Motor neuron (in vitro differentiated cells): Measurements from ENCODE around the gene GIPC3. TPM values are rescaled to one million over a fixed set of nuclear protein-coding genes. Genes with fewer than 3 reads are reported as not detected.

Experiments used
- ATAC-seq, 8 experiments: fragments of 200-7000 bp; cut with Tn5 transposase; replicated peaks in 6 of 8; 2 replicates each; pipeline ENCODE4 v1.8.0; 2021; ENCODE audit warnings: mild to moderate bottlenecking in 8 of 8, moderate library complexity in 8 of 8
- H3K27ac ChIP-seq, 2 donors: fragments of 250-450 bp; sonication (Bioruptor Pico); 2 replicates each; pipeline ENCODE4 v1.9.0; 2021; ENCODE audit warnings: antibody characterized with exemption in 2 of 2, mild to moderate bottlenecking in 2 of 2, moderate library complexity in 1 of 2
- H3K4me1 ChIP-seq, 2 donors: fragments of 250-450 bp; sonication (Bioruptor Pico); replicated peaks in 1 of 2; 2 replicates each; pipeline ENCODE4 v1.6.1; 2021; ENCODE audit warnings: antibody characterized with exemption in 2 of 2, mild to moderate bottlenecking in 2 of 2, moderate library complexity in 1 of 2
- H3K4me3 ChIP-seq, 5 donors: fragments of 250-450 bp; sonication (Bioruptor Pico); 2 replicates each; pipeline ENCODE4 v1.9.0; 2021; ENCODE audit warnings: antibody characterized with exemption in 5 of 5, mild to moderate bottlenecking in 5 of 5, moderate library complexity in 4 of 5
- WGBS, 10 experiments: fragments of 450-650 bp; shearing (Covaris generic); methylation state at CpG; one replicate each; pipeline ENCODE4 v1.0.0; 2022; 5-methylcytosine and 5-hydroxymethylcytosine counted together
- in situ Hi-C, 9 experiments: fragments of 400-800 bp; cut with MboI; loops; one replicate each; pipeline ENCODE4 v1.15.0; 2021; ENCODE audit warnings: low sequenced_read_pairs in 9 of 9, low pct_unique_long_range_greater_than_20kb in 2 of 9; ENCODE audit not compliant: unreplicated experiment in 9 of 9
- total RNA-seq, 8 experiments: library from RNA; unstranded; fragments of 300-600 nt; gene quantifications; 2 replicates each; pipeline versions ENCODE4 v1.2.3 to v1.2.4, GENCODE V29; 2022

Gene GIPC3
- under 1 TPM in 7 of 8 experiments, not detected in 1; 0.05 to 0.84 (median 0.14) TPM for total RNA-seq

DNA sequence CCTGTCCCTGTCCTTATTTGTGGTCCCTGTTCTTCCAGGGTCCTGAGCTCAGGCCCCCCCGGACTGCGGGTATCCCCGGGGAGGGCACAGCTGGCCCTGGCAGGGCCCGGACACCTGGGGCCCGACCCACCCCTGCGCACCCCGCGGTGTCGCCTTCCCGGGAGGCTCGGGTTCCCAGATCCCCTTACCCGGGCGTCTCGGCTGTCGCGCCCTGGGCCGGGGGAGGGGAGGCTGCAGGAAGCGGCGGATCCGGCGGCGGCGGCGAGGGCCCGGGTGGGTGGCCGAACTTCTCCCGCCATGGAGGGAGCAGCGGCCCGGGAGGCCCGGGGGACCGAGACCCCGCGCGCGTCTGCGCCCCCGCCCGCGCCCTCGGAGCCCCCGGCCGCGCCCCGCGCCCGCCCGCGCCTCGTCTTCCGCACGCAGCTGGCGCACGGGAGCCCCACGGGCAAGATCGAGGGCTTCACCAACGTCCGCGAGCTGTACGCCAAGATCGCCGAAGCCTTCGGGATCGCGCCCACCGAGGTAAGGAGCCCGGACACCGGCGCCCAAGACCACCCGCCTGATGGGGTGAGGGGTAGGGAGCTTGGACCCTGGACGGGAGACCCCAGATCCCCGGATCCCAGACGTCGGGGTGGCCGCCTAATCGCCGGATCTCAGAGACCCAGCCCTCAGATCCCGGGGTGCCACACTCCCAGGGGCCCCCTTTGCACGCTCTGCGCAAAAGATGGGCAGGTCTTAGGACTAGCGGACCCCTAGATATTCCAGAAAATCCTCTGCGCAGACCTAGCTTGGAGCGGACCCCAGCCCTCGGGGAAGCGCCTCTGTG lies at the start of gene GIPC3:
Gene GIPC3 (plus strand): TSS at position 178 of the 826 bp plus-strand sequence. CDS start 120 bp downstream, at position 298.
- WGBS, 10 experiments = 0 to 24% methylated on average over 1 to 5 of the region's 84 CpGs; no CpG with 5 or more reads in 8 of the 10 experiments
- Histone ChIP-seq H3K4me1 (peaks cover 0 to 1% of the 10 kb centered on the region in 2 donors), H3K27ac (no peak within 1 kb of the TSS), H3K4me3 (no peak within 1 kb of the TSS)
- peak in 2 of 8 experiments; percentile 3 to 16 for ATAC-seq
- in situ Hi-C loops = no loop called here

GRCh38 chr19:3535563-3535965 lies 49.7 kb upstream of the GIPC3 start:
- 94 to 100% methylated on average over 3 to 7 of the region's 14 CpGs; no CpG with 5 or more reads in 8 of the 10 experiments for WGBS, 10 experiments
- no peak overlapping the region for H3K4me3 ChIP-seq
- H3K4me1 ChIP-seq = peaks cover 0 to 11% of the 10 kb centered on the region in 2 donors
- H3K27ac ChIP-seq = no peak overlapping the region
- in situ Hi-C loops = no loop called here
- ATAC-seq = no peak

GRCh38 chr19:3535981-3536380 lies 49.3 kb upstream of the GIPC3 start:
- in situ Hi-C loops = no loop called here
- WGBS, 10 experiments = 93 to 100% methylated on average over 2 to 3 of the region's 10 CpGs; no CpG with 5 or more reads in 8 of the 10 experiments
- no peak for ATAC-seq
- Histone ChIP-seq H3K4me3 (no peak overlapping the region), H3K27ac (no peak overlapping the region), H3K4me1 (peaks cover 0 to 11% of the 10 kb centered on the region in 2 donors)

- Histone ChIP-seq H3K27ac (no peak overlapping the region), H3K4me3 (no peak overlapping the region), H3K4me1 (peaks cover 0 to 11% of the 10 kb centered on the region in 2 donors)
- peak in 4 of 8 experiments; percentile 4 to 82 (median 20) for ATAC-seq
- 80 to 100% (median 83%) methylated on average over 1 to 3 of the region's 27 CpGs; no CpG with 5 or more reads in 6 of the 10 experiments for WGBS, 10 experiments
- in situ Hi-C loops = no loop called here
Measured at GRCh38 chr19:3536429-3537100, 48.7 kb upstream of the GIPC3 start.

- peak in 2 of 8 experiments; percentile 3 to 6 for ATAC-seq
- in situ Hi-C loops = no loop called here
- peak overlapping the region in 1 of 2 donors; percentile 42 for H3K27ac ChIP-seq
- WGBS, 10 experiments = 75 to 80% methylated on average over 2 of the region's 13 CpGs; no CpG with 5 or more reads in 8 of the 10 experiments
- no peak overlapping the region for H3K4me3 ChIP-seq
- peaks cover 0 to 11% of the 10 kb centered on the region in 2 donors for H3K4me1 ChIP-seq
Measured at GRCh38 chr19:3537101-3537437, 48.2 kb upstream of the GIPC3 start.

DNA sequence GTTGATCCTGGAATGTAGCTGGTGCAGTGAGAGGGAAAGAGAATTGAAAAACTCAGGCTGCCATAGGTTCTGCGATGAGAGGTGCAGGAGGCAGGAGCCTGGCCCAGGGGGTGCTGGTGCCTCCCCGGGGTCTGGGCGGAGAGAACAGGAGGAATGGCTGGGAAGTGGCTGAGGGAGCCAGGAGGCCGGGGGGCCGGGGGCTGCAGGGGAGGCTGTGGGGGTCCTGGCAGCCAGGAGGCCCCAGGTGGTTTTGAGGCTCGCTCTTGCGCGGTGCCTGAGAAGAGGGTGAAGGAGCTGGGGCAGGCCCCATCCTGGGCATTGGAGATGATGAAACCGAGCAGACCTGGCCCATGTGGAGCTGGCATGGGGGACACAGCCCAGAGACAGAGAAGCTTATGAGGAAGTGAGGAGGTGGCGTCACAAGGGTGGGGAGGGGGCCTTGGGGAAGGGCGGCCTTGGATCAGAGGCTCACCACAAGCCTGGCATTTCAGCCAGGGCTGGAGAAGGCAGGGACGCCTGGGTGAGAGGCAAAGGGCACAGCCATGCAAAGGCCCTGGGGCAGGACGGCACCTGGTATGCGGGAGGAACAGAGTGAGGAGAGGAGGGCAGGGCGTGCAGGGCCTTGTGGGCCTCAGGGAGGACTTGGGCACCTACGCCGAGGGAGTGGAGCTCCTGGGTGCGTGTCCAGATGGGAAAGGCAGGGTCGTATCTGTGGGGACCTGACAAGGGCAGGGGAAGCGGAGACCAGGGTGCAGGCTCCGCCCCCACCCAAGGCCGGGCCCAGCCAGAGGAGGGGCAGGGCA lies 47.6 kb upstream of the GIPC3 start:
- Histone ChIP-seq H3K4me1 (peaks cover 0 to 11% of the 10 kb centered on the region in 2 donors), H3K27ac (peak overlapping the region in 1 of 2 donors; percentile 42), H3K4me3 (no peak overlapping the region)
- in situ Hi-C loops = no loop called here
- 79 to 93% (median 83%) methylated on average over 1 to 5 of the region's 22 CpGs; no CpG with 5 or more reads in 6 of the 10 experiments for WGBS, 10 experiments
- ATAC-seq = peak in 7 of 8 experiments; percentile 1 to 13 (median 6)

DNA sequence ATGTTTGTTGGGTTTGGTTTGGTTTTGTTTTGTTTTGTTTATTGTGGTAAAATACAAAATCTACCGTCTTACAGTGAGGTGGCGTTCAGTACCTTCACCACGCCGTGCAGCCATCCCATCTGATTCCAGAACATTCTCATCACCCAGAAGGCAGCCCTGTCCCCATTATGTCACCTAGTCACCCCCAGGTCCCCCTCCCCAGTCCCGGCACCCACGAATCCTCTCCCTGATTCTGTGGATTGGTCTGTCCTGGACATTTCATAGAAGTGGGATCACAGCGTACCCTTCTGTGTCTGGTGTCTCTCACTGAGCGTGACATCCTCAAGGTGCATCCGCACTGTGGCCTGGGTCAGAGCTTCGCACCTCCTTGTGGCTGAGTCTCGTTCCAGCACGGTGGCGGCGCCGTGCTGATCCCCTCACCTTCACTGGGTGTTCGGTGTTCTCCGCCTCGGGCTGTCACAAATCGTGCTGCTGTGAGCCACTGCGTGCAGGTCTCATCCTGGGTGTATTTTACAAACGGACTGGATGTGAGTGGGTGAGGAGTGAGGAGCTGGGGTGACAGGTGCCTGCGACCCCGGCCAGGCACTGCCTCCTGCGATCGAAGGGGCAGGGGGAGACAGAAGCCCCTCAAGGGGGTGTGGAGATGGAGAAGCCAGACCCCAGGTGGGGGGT lies 46.9 kb upstream of the GIPC3 start:
- peaks cover 0 to 11% of the 10 kb centered on the region in 2 donors for H3K4me1 ChIP-seq
- no peak overlapping the region for H3K4me3 ChIP-seq
- peak in 4 of 8 experiments; percentile 2 to 13 (median 6) for ATAC-seq
- in situ Hi-C loops = no loop called here
- peak overlapping the region in 1 of 2 donors; percentile 70 for H3K27ac ChIP-seq
- 80 to 96% (median 88%) methylated on average over 2 to 6 of the region's 25 CpGs; no CpG with 5 or more reads in 5 of the 10 experiments for WGBS, 10 experiments

DNA sequence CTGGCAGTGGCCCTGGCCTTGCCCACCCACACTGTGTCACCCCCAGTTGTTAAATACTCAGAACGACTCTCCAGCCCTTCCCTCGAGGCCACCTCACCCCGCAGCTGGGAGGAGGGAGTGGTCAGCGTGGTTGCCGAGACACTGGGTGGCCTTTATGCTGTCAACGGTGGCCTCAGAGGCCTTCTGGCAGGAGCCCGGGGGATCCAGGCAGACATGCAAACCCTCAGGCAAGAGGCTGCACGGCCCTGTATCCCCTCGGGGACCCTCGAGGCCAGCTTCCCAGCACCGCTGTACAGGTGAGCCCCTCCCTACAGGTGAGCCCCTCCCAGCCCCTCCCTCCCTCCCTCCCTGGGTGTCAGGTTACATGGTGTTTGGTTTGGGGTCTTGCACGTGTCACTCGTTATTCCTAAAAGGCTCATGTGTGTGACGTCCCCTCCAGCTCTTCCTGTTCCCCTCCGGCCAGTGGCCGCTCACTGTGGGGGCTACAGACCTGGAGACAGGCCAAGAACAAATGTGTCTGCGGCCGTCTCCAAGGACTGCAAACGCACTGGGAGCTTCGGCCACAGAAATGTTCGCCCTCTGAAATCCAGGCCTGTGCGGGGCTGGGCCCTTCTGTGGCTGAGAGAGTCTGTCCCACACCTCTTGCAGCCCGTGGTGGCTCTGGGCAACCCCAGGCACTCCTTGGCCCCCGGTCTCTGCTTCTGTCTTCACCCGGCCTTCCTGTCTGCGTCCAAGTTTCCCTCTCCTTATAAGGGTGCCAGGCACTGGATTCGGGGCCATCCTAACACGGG lies 46.1 kb upstream of the GIPC3 start, which contains the start of gene TEKTIP1:
Gene TEKTIP1 (plus strand): TSS at position 210 of the 791 bp plus-strand sequence. CDS start 4 bp downstream, at position 214.
- peaks cover 0 to 11% of the 10 kb centered on the region in 2 donors for H3K4me1 ChIP-seq
- peak within 1 kb of the TSS in 1 of 2 donors; percentile 70 for H3K27ac ChIP-seq
- in situ Hi-C loops = no loop called here
- 13 to 100% (median 60%) methylated on average over 2 to 7 of the region's 28 CpGs; no CpG with 5 or more reads in 4 of the 10 experiments for WGBS, 10 experiments
- H3K4me3 ChIP-seq = no peak within 1 kb of the TSS
- ATAC-seq = peak in 7 of 8 experiments; percentile 19 to 66 (median 34)

- no peak for ATAC-seq
- Histone ChIP-seq H3K4me3 (no peak overlapping the region), H3K4me1 (peaks cover 0 to 11% of the 10 kb centered on the region in 2 donors), H3K27ac (no peak overlapping the region)
- in situ Hi-C loops = no loop called here
- 83 to 100% methylated on average over 1 of the region's 1 CpG; no CpG with 5 or more reads in 8 of the 10 experiments for WGBS, 10 experiments
Measured at GRCh38 chr19:3539756-3540118, 45.5 kb upstream of the GIPC3 start.

GRCh38 chr19:3543150-3544057 lies 41.9 kb upstream of the GIPC3 start:
- 95% methylated on average over 4 of the region's 47 CpGs; no CpG with 5 or more reads in 9 of the 10 experiments for WGBS, 10 experiments
- in situ Hi-C loops = no loop called here
- Histone ChIP-seq H3K27ac (no peak overlapping the region), H3K4me1 (peaks cover 0 to 11% of the 10 kb centered on the region in 2 donors), H3K4me3 (no peak overlapping the region)
- peak in 2 of 8 experiments; percentile 2 to 4 for ATAC-seq

DNA sequence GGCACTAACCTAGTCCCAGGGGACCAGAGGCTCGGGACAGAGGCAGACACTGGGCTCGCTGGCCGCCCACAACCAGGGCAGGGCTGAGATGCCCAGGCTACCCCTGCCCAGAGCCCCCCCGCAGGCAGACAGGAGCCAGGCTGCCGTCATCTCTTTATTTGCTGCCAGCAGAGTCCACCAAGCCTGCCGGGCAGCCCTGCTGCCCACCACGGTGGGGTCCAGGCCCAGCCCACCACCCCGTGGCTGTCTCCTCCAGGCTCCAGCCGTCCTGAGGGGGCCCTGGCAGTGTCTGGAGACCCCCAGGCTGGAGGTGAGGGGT lies 41.3 kb upstream of the GIPC3 start:
- in situ Hi-C loops = no loop called here
- no CpG with 5 or more reads among the region's 9 CpGs for WGBS, 10 experiments
- Histone ChIP-seq H3K27ac (no peak overlapping the region), H3K4me1 (peaks cover 0 to 6% of the 10 kb centered on the region in 2 donors), H3K4me3 (no peak overlapping the region)
- no peak for ATAC-seq
